GM21381 (cell line): ENCODE measurements around the gene ABHD12.

Source experiments
- ATAC-seq: cut with Tn5 transposase; IDR thresholded peaks from one replicate; pipeline ENCODE4 v1.9.1; 2021; ENCODE audit warnings: mild to moderate bottlenecking, moderate library complexity; ENCODE audit not compliant: unreplicated experiment

Gene ABHD12

GRCh38 chr20:25291432-25292133 is 99.1 kb downstream of the ABHD12 start:
- no peak for ATAC-seq

- ATAC-seq, result no peak
These were observed 99.8 kb downstream of the ABHD12 start for GRCh38 chr20:25290646-25291431.

- ATAC-seq, result no peak
These were observed 100.6 kb downstream of the ABHD12 start for GRCh38 chr20:25289886-25290597.

- ATAC-seq, result peak; percentile 97
These were observed 102.1 kb downstream of the ABHD12 start for GRCh38 chr20:25288291-25289181.

- no peak for ATAC-seq
These were observed 102.9 kb downstream of the ABHD12 start for GRCh38 chr20:25287631-25288290.

- no peak for ATAC-seq
These were observed 103.7 kb downstream of the ABHD12 start for GRCh38 chr20:25286917-25287316.

- ATAC-seq, result no peak
These were observed 104.5 kb downstream of the ABHD12 start for GRCh38 chr20:25285856-25286798.

- no peak for ATAC-seq
These were observed 105.5 kb downstream of the ABHD12 start for GRCh38 chr20:25285091-25285647.

GRCh38 chr20:25284131-25284601 is 106.5 kb downstream of the ABHD12 start:
- no peak for ATAC-seq

- ATAC-seq, result no peak
These were observed 107.2 kb downstream of the ABHD12 start for GRCh38 chr20:25283221-25283951.

- no peak for ATAC-seq
These were observed 107.8 kb downstream of the ABHD12 start for GRCh38 chr20:25282796-25283195.

- no peak for ATAC-seq
These were observed 108.4 kb downstream of the ABHD12 start for GRCh38 chr20:25282034-25282781.

GRCh38 chr20:25281541-25281991 is 109.1 kb downstream of the ABHD12 start:
- peak; percentile 45 for ATAC-seq

GRCh38 chr20:25280574-25281535 is 109.8 kb downstream of the ABHD12 start:
- no peak for ATAC-seq

- no peak for ATAC-seq
These were observed 110.5 kb downstream of the ABHD12 start for GRCh38 chr20:25280051-25280573.

- no peak for ATAC-seq
These were observed 111.2 kb downstream of the ABHD12 start for GRCh38 chr20:25279403-25279802.
